Glutamatergic neuron (in vitro differentiated cells): ENCODE measurements around the gene MAPK8. TPM values are rescaled to one million over a fixed set of nuclear protein-coding genes. Genes with fewer than 3 reads are reported as not detected.

Experiments
- DNase-seq: peaks from one replicate; pipeline ENCODE4 v3.0.0; 2022
- H3K27ac Mint-ChIP-seq: one replicate; pipeline ENCODE4 v1.8.0; 2020; ENCODE audit warnings: mild to moderate bottlenecking, mixed read lengths, inconsistent platforms; ENCODE audit not compliant: unreplicated experiment
- H3K27me3 Mint-ChIP-seq: one replicate; pipeline ENCODE4 v1.8.0; 2020; ENCODE audit warnings: mild to moderate bottlenecking, moderate library complexity, mixed read lengths, inconsistent platforms; ENCODE audit not compliant: unreplicated experiment
- H3K36me3 Mint-ChIP-seq: one replicate; pipeline ENCODE4 v1.8.0; 2020; ENCODE audit warnings: mild to moderate bottlenecking, mixed read lengths, inconsistent platforms; ENCODE audit not compliant: unreplicated experiment
- H3K4me1 Mint-ChIP-seq: one replicate; pipeline ENCODE4 v1.8.0; 2020; ENCODE audit warnings: mild to moderate bottlenecking, low read depth, mixed read lengths, inconsistent platforms; ENCODE audit not compliant: unreplicated experiment
- H3K4me3 Mint-ChIP-seq: one replicate; pipeline ENCODE4 v1.8.0; 2020; ENCODE audit warnings: mild to moderate bottlenecking, mixed read lengths, inconsistent platforms; ENCODE audit not compliant: unreplicated experiment
- H3K9me3 Mint-ChIP-seq: one replicate; pipeline ENCODE4 v1.8.0; 2020; ENCODE audit warnings: mild to moderate bottlenecking, moderate library complexity, mixed read lengths, inconsistent platforms; ENCODE audit not compliant: unreplicated experiment
- total RNA-seq: library from RNA; stranded (reverse); fragmentation: NEBNext Ultra II Directional; extraction: Animal tissue kit (Norgen Biotek cat#: 25700); gene quantifications from one replicate; pipeline ENCODE4 v1.2.1, GENCODE V29; 2021; ENCODE audit not compliant: unreplicated experiment
- TF ChIP-seq, protein P1 (sequence below): fragments of 200-600 bp; sonication (generic); IDR thresholded peaks from one replicate; pipeline ENCODE4 v1.5.0; 2021; ENCODE audit not compliant: partially characterized antibody, unreplicated experiment

The MAPK8 gene
- total RNA-seq, 1 donor from 2014 or later: 317 TPM

- TF ChIP-seq, protein P1, sequence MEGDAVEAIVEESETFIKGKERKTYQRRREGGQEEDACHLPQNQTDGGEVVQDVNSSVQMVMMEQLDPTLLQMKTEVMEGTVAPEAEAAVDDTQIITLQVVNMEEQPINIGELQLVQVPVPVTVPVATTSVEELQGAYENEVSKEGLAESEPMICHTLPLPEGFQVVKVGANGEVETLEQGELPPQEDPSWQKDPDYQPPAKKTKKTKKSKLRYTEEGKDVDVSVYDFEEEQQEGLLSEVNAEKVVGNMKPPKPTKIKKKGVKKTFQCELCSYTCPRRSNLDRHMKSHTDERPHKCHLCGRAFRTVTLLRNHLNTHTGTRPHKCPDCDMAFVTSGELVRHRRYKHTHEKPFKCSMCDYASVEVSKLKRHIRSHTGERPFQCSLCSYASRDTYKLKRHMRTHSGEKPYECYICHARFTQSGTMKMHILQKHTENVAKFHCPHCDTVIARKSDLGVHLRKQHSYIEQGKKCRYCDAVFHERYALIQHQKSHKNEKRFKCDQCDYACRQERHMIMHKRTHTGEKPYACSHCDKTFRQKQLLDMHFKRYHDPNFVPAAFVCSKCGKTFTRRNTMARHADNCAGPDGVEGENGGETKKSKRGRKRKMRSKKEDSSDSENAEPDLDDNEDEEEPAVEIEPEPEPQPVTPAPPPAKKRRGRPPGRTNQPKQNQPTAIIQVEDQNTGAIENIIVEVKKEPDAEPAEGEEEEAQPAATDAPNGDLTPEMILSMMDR: no peak
- Mint-ChIP-seq H3K4me1 (peaks cover 30% of the 10 kb centered on the region), H3K9me3 (peaks cover 3% of the 10 kb centered on the region), H3K27me3 (peaks cover 27% of the 10 kb centered on the region), H3K4me3 (no peak overlapping the region), H3K27ac (no peak overlapping the region), H3K36me3 (no peaks in the 10 kb centered on the region)
- no peak for DNase-seq
These were observed 142.3 kb downstream of the MAPK8 start for GRCh38 chr10:48448796-48449195.

DNA sequence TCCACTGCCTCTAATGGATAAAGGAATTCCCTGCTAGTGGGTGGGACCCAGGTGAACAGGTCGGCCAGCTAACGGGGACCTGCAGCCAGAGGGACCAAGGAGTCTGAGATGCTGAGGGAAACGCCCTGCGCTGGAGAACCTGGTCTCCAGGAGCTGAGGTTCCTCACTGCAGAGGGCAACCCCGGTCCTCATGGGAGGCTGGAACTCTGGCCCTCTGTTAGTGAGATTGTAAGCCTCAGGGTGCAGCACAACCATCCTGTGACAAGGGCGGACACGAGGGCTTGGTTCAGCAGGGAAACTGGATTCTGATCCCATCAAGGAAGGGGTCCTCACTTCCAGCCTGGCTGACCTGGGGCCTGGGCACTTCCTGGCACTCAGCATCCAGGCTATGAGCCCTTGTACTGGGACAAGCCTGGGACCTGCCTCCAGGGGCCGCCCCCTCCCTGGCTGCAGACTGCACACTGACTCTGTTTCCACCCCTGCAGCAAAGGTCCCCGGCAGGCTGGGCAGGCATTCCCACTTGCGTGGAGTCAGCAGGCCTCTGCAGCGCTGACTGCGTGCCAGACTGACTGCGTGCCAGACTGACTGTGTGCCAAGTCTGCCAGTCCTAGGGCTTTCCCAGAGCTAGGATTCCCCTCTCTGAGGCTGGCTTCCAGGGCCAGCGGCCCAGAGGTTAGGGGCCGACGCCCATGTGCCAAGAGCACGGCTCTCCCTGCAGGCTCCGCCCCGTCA lies 143.2 kb downstream of the MAPK8 start:
- peaks cover 27% of the 10 kb centered on the region for H3K27me3 Mint-ChIP-seq
- H3K4me3 Mint-ChIP-seq: no peak overlapping the region
- H3K9me3 Mint-ChIP-seq: peaks cover 3% of the 10 kb centered on the region
- peaks cover 29% of the 10 kb centered on the region for H3K4me1 Mint-ChIP-seq
- H3K36me3 Mint-ChIP-seq: no peaks in the 10 kb centered on the region
- H3K27ac Mint-ChIP-seq: no peak overlapping the region
- DNase-seq: no peak
- TF ChIP-seq, protein P1: no peak

GRCh38 chr10:48450233-48450740 lies 143.8 kb downstream of the MAPK8 start:
- peaks cover 24% of the 10 kb centered on the region for H3K4me1 Mint-ChIP-seq
- H3K9me3 Mint-ChIP-seq: peaks cover 3% of the 10 kb centered on the region
- H3K27me3 Mint-ChIP-seq: peaks cover 27% of the 10 kb centered on the region
- no peaks in the 10 kb centered on the region for H3K36me3 Mint-ChIP-seq
- TF ChIP-seq, protein P1: no peak
- H3K27ac Mint-ChIP-seq: no peak overlapping the region
- no peak overlapping the region for H3K4me3 Mint-ChIP-seq
- DNase-seq: no peak

DNA sequence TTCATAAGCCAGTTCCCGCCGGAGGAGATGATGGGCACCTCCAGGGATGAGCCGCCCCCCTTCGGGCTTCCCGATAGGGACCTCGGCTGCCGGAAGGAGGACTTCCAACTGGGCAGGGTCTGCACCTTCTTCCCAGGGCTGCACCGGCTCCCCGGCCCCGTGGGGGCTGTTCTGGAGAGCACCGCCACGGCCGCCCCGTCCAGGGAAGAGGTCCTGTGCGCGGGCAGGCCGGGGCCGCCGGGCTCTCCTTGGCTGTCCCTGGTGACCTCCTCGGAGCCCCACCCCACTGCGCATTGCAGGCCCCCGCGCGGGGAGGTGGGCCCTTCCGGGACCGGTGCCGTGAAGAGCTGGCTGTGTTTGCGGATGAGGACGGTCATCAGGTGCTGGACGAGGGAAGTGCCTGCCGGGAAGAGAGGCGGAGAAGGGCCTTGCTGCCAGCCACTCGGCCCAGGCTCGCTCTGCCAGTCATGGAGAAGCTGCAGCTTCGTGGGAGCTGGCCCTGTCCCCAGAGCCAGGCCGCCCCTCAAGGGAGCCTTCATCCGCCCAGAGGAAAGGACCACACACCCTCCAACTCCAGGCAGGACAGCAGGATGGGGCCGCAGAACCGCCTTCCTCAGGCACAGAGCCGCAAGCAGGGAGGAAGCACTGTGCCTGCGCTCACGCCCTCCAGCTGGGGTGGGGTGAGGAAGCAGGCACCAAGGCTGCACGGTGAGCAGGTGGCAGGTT lies 144.4 kb downstream of the MAPK8 start:
- H3K9me3 Mint-ChIP-seq: peaks cover 3% of the 10 kb centered on the region
- H3K27ac Mint-ChIP-seq: no peak overlapping the region
- TF ChIP-seq, protein P1: no peak
- peaks cover 21% of the 10 kb centered on the region for H3K4me1 Mint-ChIP-seq
- H3K4me3 Mint-ChIP-seq: no peak overlapping the region
- no peak for DNase-seq
- H3K36me3 Mint-ChIP-seq: no peaks in the 10 kb centered on the region
- H3K27me3 Mint-ChIP-seq: peaks cover 27% of the 10 kb centered on the region
